ENCODE results near the gene PTPN3. TPM values are rescaled to one million over a fixed set of nuclear protein-coding genes. Genes with fewer than 3 reads are reported as not detected.

PTPN3 gene
- total RNA-seq, 4 donors from 2014 or later, result 0.29 to 5.5 (median 2.1) TPM

- no peaks in the 10 kb centered on the region for H3K9me3 ChIP-seq
- no peak overlapping the region for H3K27ac ChIP-seq
- H3K4me3 ChIP-seq, result no peak overlapping the region
- H3K36me3 ChIP-seq, result no peaks in the 10 kb centered on the region
- intact Hi-C loops (cut with DNase I; ENCODE audit: low total_unique reads), result no loop called here
- H3K4me1 ChIP-seq, result no peaks in the 10 kb centered on the region
- H3K27me3 ChIP-seq, result no peaks in the 10 kb centered on the region
- DNase-seq, result no peak
- TF ChIP-seq CTCF (IDR thresholded peaks at IDR 0.05), result no peak
- TF ChIP-seq POLR2A (IDR thresholded peaks at IDR 0.05), result no peak
Observed at GRCh38 chr9:109454041-109454440, 44.1 kb downstream of the PTPN3 start.

- intact Hi-C loops (cut with DNase I; ENCODE audit: low total_unique reads), result no loop called here
- no peak overlapping the region for H3K27ac ChIP-seq
- TF ChIP-seq CTCF (IDR thresholded peaks at IDR 0.05) (no peak), POLR2A (IDR thresholded peaks at IDR 0.05) (no peak)
- H3K36me3 ChIP-seq, result no peaks in the 10 kb centered on the region
- no peaks in the 10 kb centered on the region for H3K9me3 ChIP-seq
- no peak for DNase-seq
- no peak overlapping the region for H3K4me3 ChIP-seq
- H3K27me3 ChIP-seq, result no peaks in the 10 kb centered on the region
- no peaks in the 10 kb centered on the region for H3K4me1 ChIP-seq
Observed at GRCh38 chr9:109453210-109453842, 44.8 kb downstream of the PTPN3 start.

- no peaks in the 10 kb centered on the region for H3K9me3 ChIP-seq
- no peak overlapping the region for H3K4me3 ChIP-seq
- DNase-seq, result no peak
- no peaks in the 10 kb centered on the region for H3K4me1 ChIP-seq
- no peaks in the 10 kb centered on the region for H3K27me3 ChIP-seq
- H3K27ac ChIP-seq, result no peak overlapping the region
- no peaks in the 10 kb centered on the region for H3K36me3 ChIP-seq
- TF ChIP-seq CTCF (IDR thresholded peaks at IDR 0.05) (no peak), POLR2A (IDR thresholded peaks at IDR 0.05) (no peak)
- intact Hi-C loops (cut with DNase I; ENCODE audit: low total_unique reads), result no loop called here
Observed at GRCh38 chr9:109452761-109453160, 45.3 kb downstream of the PTPN3 start.

DNA sequence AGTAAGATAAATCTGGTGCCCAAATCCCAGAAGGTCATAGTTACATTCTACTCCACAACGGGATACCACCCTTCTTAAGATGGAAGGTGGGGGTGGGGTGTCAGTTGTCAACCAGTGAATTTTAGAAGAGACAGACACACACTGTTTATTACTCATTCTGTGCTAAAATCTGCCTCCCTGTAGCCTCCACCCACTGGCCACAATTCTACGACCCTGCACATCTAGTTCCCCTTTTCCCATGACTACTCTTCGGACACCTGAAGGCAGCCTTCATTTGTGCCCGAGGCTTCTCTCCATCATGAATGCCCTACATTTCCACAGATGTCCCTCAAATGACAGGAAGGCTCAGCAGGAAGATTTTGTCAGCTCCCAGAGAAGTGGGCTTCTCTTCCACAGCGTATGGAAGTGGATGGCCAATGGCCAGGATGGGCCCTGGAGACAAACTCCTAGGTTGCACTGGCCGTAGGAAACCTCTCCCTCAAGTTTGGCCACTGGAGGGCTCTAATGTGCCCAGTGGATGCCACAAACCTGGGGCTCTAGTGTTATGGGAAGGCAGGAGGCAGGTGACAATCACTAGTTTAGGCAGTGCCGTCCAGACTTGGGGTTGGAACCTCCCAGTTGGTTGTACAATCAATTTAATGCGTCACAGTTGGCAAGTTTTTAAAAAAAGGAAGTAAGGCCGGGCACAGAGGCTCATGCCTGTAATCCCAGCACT lies 46.6 kb downstream of the PTPN3 start:
- DNase-seq, result no peak
- intact Hi-C loops (cut with DNase I; ENCODE audit: low total_unique reads), result no loop called here
- no peak overlapping the region for H3K27ac ChIP-seq
- no peak overlapping the region for H3K4me3 ChIP-seq
- no peaks in the 10 kb centered on the region for H3K36me3 ChIP-seq
- no peak for TF ChIP-seq CTCF (IDR thresholded peaks at IDR 0.05)
- no peak for TF ChIP-seq POLR2A (IDR thresholded peaks at IDR 0.05)
- H3K9me3 ChIP-seq, result no peaks in the 10 kb centered on the region
- no peaks in the 10 kb centered on the region for H3K4me1 ChIP-seq
- H3K27me3 ChIP-seq, result no peaks in the 10 kb centered on the region

GRCh38 chr9:109450346-109450745 lies 47.8 kb downstream of the PTPN3 start:
- Histone ChIP-seq H3K4me3 (no peak overlapping the region), H3K27ac (no peak overlapping the region), H3K4me1 (no peaks in the 10 kb centered on the region), H3K27me3 (no peaks in the 10 kb centered on the region), H3K9me3 (no peaks in the 10 kb centered on the region), H3K36me3 (no peaks in the 10 kb centered on the region)
- no peak for TF ChIP-seq POLR2A (IDR thresholded peaks at IDR 0.05)
- TF ChIP-seq CTCF (IDR thresholded peaks at IDR 0.05), result no peak
- intact Hi-C loops (cut with DNase I; ENCODE audit: low total_unique reads), result no loop called here
- DNase-seq, result no peak
